ENCODE measurements around the gene PHF21A.

GRCh38 chr11:46075928-46076327 lies 45.3 kb downstream of the PHF21A start:
- TF ChIP-seq CTCF (conservative IDR thresholded peaks at IDR 0.05; ENCODE audit: low read depth, low read length), result peak; percentile 44
- no peak for TF ChIP-seq EZH2 (IDR thresholded peaks at IDR 0.05; ENCODE audit: low read length, unreplicated experiment)
